Mesenchymal stem cell (in vitro differentiated cells and primary cell): ENCODE measurements around the gene CAPN11. TPM values are rescaled to one million over a fixed set of nuclear protein-coding genes. Genes with fewer than 3 reads are reported as not detected.

ENCODE experiments used
- small RNA-seq: library from polyadenylated mRNA; stranded (forward); fragments of <200 nt; extraction: miRNeasy Mini kit (QIAGEN cat#:217004); gene quantifications from one replicate; pipeline ENCODE3, GENCODE V24; 2013; ENCODE audit warnings: low read depth

CAPN11 gene

Small RNA genes within 50 kb of the gene (small RNA-seq; reads per million reads assigned to genes)
- not detected for gene RN7SL811P
